Muscle layer of duodenum (tissue), 2 donors: ENCODE results near the gene TMEM130.

ENCODE experiments used
- H3K27ac ChIP-seq: one replicate; pipeline ENCODE4 v1.7.0; 2013; ENCODE audit warnings: mild to moderate bottlenecking, low read length
- H3K27me3 ChIP-seq: one replicate; pipeline ENCODE4 v1.7.0; 2013; ENCODE audit warnings: low read depth, mild to moderate bottlenecking, control low read depth, low read length
- H3K36me3 ChIP-seq, 2 donors: one replicate each; pipeline ENCODE4 v1.7.0; 2013; ENCODE audit warnings: low read length in 2 of 2, control low read depth in 1 of 2, mild to moderate bottlenecking in 1 of 2; ENCODE audit not compliant: insufficient read depth in 2 of 2, control insufficient read depth in 1 of 2
- H3K4me1 ChIP-seq, 2 donors: one replicate each; pipeline ENCODE4 v1.7.0; 2013; ENCODE audit warnings: low read length in 2 of 2, mild to moderate bottlenecking in 2 of 2, control low read depth in 1 of 2, moderate library complexity in 1 of 2; ENCODE audit not compliant: insufficient read depth in 2 of 2, control insufficient read depth in 1 of 2
- H3K4me3 ChIP-seq, 2 donors: one replicate each; pipeline ENCODE4 v1.7.0; 2013; ENCODE audit warnings: low read length in 2 of 2, low read depth in 1 of 2, mild to moderate bottlenecking in 1 of 2
- H3K9me3 ChIP-seq, 2 donors: one replicate each; pipeline ENCODE4 v1.7.0; 2013; ENCODE audit warnings: low read length in 2 of 2, control low read depth in 1 of 2, mild to moderate bottlenecking in 1 of 2; ENCODE audit not compliant: control insufficient read depth in 1 of 2
- donor health status: healthy.

TMEM130 gene

DNA sequence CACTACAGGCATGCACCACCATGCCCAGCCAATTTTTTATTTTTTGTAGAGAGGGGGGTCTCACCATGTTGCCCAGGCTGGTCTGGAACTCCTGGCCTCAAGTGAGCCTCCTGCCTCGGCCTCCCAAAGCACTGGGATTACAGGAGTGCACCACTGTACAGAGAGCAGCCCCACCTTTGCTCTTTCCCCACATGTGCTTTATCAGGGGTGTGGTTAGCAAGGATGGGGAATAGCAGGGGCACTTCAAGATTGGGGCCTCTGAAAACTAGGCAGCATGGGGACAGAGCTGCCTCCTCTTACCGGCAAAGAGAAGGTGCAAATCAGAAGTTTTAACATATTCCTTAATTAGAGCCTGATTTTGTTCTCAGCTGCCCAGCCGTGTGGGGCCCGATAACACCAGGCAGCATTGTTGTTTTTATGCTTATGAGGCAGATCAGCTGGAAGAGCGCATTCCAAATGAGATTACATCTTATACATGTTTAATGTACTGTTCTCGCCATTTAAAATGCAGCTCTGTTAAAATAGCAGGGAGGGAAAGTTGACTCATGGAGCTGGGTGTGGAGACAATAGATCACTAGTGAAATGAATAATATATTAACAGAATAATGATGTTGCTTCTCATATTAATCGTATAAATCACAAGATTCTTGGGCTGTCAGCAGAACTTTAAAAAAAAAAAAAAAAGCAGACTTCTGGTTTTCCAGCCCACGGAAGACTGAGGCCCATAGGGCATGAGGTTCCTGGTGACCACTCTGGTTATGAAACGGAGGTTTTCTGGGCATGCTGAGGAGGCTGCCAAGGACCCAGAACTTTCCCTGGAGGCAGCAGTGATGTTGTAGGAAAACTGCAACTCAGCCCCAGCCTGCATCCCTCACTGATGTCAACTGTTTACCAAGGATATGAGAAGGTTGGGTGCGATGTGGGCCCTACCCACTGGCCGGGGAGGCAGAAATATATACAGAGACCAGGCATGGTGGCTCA is 62.5 kb downstream of the TMEM130 start:
- no peaks in the 10 kb centered on the region for H3K4me1 ChIP-seq
- peaks cover 0 to 3% of the 10 kb centered on the region in 2 donors for H3K9me3 ChIP-seq
- H3K27ac ChIP-seq = no peak overlapping the region
- H3K27me3 ChIP-seq = no peaks in the 10 kb centered on the region
- no peaks in the 10 kb centered on the region for H3K36me3 ChIP-seq
- H3K4me3 ChIP-seq = no peak overlapping the region

DNA sequence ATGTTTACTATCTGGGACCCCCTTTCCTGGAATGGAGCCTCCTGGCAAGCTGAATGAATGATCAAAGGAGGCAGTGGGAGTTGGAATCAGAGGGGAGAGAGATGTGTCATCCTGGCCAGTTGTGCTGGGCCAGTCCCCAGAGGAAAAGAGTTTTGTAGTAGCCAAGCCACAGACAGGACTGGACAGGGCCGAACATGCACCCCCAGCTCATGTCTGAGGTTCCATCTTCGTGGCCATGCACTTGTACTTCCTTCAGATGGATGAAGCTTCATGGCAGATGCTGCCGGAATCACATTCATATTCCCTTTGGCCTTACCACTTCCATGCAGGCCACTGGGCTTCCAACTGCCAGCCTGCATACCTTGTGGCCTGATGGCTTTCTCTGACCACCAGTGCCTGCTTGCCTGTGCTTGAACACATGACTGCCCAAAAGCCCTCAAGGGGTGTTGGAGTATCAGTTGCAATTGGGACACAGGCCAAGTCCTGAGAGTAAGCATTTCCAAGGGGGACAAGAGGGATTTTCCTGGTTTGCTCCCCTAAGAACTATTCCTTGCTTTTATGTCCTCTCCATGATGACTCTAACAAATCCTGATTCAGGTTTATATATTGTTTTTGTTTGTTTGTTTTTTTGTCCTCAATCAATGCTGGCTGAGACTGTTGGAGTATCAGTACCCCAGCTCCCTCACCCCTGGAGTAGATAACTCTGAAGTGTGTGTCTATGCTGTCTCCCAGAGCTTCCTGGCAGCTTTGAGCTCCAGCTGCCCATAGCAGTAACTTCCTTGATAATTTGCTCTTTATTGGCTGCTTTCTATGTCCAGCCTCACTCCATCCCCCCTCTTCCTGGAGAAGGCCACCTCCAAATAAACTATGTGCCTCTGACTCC is 63.6 kb downstream of the TMEM130 start:
- Histone ChIP-seq H3K4me3 (no peak overlapping the region), H3K4me1 (peaks cover 0 to 2% of the 10 kb centered on the region in 2 donors), H3K9me3 (peaks cover under 1 to 7% of the 10 kb centered on the region in 2 donors), H3K27ac (no peak overlapping the region), H3K36me3 (no peaks in the 10 kb centered on the region), H3K27me3 (no peaks in the 10 kb centered on the region)

DNA sequence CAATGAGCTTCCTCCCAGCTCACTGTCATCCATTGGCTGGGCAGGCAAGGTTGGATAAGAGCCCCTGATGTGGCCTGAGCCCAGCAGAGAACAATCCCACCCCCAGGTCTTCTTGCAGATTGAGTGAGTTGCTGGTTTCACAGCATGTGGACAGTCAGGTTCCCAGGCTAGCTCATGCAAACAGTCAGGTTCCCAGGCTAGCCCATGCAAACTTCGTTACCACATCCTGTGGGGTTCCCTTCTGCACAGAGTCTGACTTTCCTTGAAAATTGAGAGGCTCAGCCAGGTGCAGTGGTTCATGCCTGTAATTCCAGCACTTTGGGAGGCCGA is 67.1 kb downstream of the TMEM130 start:
- no peaks in the 10 kb centered on the region for H3K36me3 ChIP-seq
- peaks cover 7 to 19% of the 10 kb centered on the region in 2 donors for H3K9me3 ChIP-seq
- H3K27ac ChIP-seq = no peak overlapping the region
- no peaks in the 10 kb centered on the region for H3K27me3 ChIP-seq
- peaks cover 0 to 2% of the 10 kb centered on the region in 2 donors for H3K4me1 ChIP-seq
- H3K4me3 ChIP-seq = no peak overlapping the region

DNA sequence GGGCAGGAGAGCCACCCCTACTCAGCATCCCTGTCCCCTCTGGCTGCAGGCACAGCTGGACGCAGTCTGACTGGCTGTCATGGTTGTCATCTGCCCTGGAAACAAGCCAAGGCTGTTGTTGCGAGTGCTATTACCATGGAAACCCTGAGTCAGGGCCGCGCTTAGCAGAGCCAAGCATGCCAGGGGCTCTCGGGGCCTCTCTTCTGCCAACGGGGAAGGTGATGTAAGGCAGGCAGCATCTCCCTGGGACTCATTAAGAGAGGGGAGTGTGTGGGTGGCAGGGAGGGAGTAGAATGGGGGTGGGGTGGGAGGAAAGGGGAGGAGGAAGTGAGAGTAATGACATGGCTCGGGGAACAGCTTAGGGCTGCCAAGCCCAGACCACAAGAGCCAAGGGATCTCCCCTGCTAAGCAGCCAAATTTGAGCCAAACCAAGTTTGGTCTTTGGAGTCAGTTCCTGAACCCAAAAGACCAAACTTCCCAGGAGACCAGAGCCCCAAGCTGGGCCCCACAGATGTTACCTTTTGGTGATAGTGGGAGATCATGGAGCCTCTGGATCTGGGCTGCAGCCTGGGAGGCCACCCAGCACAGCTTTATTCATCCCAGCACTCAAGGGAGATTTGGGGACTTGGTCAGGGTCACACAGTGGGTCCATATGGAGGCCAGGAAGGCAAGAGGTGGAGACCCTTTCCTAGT is 67.6 kb downstream of the TMEM130 start:
- no peaks in the 10 kb centered on the region for H3K27me3 ChIP-seq
- H3K4me3 ChIP-seq = no peak overlapping the region
- no peaks in the 10 kb centered on the region for H3K36me3 ChIP-seq
- H3K27ac ChIP-seq = no peak overlapping the region
- H3K4me1 ChIP-seq = peaks cover 0 to 2% of the 10 kb centered on the region in 2 donors
- H3K9me3 ChIP-seq = peaks cover 7 to 19% of the 10 kb centered on the region in 2 donors

DNA sequence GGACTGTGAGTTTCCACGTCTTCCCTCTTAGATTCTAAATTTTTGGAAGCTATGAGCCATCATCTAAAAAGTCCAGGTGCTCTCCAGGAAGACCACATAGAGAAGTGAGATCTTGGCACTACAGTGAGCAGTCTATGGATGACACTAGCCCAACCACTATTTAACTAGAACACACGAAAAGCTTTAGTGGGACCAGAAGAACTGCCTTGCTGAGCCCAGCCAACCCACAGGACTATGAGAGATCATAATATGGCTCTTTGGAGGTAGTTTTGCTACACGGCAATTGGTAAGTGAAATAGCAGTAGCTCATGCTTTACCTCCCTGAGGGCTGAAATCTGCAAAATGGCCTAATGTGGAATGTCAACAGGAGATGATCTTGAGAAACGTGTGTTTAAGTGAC is 68.8 kb downstream of the TMEM130 start:
- H3K9me3 ChIP-seq = peaks cover 7 to 19% of the 10 kb centered on the region in 2 donors
- no peaks in the 10 kb centered on the region for H3K36me3 ChIP-seq
- H3K27ac ChIP-seq = no peak overlapping the region
- no peaks in the 10 kb centered on the region for H3K27me3 ChIP-seq
- peaks cover 0 to 2% of the 10 kb centered on the region in 2 donors for H3K4me1 ChIP-seq
- no peak overlapping the region for H3K4me3 ChIP-seq

DNA sequence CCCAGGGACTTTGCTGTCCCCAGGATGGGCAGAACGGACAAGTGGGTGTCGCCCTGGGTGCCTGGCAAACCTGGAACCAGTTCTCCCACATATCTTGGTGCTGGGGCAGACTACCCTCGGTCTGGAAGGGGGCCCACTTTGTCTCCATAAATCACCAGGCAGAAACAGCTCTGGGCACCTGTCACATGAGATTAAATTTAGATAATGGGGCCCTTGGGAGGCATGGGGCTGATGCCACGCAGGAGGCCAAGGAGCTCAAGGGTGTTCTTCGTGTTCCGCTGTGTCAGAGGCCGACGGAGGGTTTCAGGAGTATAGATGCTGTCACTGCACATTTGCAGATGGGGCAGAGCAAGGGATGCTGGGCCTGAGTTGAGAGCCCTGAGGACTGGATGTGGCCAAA is 72.7 kb downstream of the TMEM130 start:
- Histone ChIP-seq H3K27me3 (no peaks in the 10 kb centered on the region), H3K4me3 (no peak overlapping the region), H3K9me3 (peaks cover 7 to 23% of the 10 kb centered on the region in 2 donors), H3K36me3 (no peaks in the 10 kb centered on the region), H3K27ac (no peak overlapping the region), H3K4me1 (peaks cover 0 to 2% of the 10 kb centered on the region in 2 donors)
